ENCODE results near the gene RELT.

Gene RELT

DNA sequence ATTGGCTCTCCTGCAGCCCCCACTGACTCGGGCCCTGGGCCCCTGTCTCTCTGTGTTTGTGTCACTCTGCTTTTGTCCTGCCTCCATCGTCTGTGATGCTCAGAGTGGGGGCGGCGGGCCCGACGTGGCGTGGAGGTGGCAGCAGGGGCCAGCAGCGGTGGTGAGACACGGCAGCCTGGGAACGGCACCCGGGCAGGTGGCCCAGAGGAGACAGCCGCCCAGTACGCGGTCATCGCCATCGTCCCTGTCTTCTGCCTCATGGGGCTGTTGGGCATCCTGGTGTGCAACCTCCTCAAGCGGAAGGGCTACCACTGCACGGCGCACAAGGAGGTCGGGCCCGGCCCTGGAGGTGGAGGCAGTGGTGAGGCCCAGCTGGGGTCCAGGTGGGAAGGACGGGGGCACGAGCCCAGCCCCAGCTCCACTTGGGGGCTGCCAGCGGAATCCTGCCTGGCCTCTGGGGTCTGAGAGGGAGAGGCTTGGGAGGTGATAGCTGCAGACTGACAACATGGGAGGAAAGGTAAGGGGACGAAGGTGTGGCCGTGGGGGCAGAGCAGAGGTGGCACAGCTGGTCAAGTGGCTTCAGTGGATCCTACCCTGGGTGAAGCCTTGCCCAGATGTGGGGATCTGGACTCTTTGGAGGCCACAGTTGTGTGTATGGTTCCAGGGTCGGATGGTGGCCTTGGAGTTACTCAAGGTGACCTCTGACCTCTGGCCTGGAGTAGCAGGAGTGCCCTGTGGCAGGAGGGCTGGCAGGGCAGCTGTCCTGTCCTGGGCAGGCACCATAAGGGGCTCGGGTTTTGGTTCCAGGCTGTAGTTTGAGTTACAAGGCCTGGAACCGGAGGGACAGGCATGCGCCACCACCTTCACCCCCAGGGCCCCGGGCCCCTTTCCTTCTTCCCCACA, 16.2 kb downstream of the RELT start:
- DNase-seq (ENCODE audit: low spot score) = no peak

DNA sequence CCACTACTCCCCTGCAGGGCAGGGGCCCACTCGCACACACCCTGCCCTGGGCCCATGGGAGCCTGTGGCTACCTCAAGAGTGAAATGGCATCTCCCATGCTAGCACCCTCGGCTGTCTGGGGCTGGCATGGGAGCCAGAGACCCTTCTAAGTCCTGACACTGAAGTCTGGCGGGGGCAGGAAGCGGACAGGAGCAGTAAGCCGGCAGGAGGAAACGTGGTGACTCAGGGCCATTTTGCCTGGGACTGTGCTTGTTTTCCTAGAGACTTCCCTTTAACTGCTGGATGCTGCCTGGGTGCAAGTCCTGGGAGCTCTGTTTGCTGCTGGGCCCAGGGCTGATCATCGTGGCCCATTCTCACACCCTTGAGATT, 16.8 kb downstream of the RELT start:
- no peak for DNase-seq (ENCODE audit: low spot score)

- peak; percentile 95 for DNase-seq (ENCODE audit: low spot score)
Measured at GRCh38 chr11:73393479-73394415, 17.5 kb downstream of the RELT start.

GRCh38 chr11:73394416-73395296, 18.5 kb downstream of the RELT start:
- DNase-seq (ENCODE audit: low spot score) = no peak

DNA sequence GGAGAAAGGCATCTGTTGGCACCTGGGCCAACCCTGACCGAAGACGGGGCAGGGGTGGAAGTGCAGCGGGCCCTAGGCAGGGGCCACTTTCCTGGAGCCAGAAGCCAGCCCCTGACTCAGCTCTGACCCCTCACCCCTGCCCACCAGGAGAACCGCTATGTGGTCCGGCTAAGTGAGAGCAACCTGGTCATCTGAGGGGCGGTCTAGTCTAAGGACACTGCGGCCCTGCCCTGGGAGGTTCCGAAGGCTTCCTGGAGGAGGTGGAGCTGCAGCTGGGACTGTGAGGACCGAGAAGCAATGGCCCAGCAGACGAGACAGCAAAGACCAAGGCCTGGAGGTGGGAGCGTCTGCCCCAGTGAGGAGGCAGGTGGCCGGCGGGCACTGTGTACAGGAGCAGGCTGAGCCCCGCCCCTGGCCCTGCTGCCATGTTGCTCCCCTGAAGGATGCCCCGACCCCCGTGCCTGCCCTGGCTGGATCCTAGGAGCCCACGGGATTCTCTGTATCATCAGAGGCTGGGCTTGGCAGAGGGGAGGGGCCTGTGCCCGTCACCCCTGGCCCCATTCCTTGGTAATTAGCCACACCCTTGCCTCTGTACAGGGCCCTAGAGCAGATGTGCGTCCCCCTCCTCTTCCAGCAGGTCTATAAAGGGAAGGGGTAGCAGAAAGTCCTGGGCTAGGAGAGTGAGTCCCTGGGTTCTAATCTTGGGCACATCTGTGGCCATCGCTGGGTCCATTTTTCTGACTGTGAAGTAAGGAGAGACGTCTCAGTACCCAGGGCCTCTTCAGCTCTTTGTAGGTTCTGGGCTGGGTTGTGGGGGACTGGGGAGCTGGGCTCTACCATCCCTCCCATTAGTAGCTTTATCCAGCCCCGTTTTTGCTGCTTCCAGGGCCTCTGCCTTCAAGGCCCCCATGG, 19.4 kb downstream of the RELT start:
- DNase-seq (ENCODE audit: low spot score) = no peak

GRCh38 chr11:73396251-73396930, 20.2 kb downstream of the RELT start:
- DNase-seq (ENCODE audit: low spot score) = no peak

DNA sequence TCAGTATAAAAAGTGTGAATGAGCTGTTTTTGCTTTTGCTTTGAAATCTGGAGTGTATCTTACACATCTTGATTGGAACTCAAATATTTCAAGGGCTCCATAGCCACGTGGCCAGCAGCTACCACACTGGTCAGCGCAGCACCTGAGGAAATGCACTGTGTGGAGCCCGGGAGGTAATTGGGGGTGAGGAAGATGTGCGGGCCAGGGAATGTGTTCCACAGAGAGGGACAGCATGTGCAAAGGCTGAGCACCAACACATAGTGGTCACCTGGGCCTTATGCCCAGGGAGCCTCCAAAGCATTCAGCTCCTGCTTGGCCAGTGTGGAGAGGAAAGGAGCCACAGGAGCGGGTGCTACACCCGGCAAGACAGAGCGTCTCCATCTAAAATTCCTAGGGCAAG, 20.8 kb downstream of the RELT start:
- no peak for DNase-seq (ENCODE audit: low spot score)

- DNase-seq (ENCODE audit: low spot score) = no peak
Measured at GRCh38 chr11:73397468-73398131, 21.4 kb downstream of the RELT start.

- no peak for DNase-seq (ENCODE audit: low spot score)
Measured at GRCh38 chr11:73398132-73398526, 21.9 kb downstream of the RELT start.

GRCh38 chr11:73398721-73399120, 22.5 kb downstream of the RELT start:
- DNase-seq (ENCODE audit: low spot score) = no peak

DNA sequence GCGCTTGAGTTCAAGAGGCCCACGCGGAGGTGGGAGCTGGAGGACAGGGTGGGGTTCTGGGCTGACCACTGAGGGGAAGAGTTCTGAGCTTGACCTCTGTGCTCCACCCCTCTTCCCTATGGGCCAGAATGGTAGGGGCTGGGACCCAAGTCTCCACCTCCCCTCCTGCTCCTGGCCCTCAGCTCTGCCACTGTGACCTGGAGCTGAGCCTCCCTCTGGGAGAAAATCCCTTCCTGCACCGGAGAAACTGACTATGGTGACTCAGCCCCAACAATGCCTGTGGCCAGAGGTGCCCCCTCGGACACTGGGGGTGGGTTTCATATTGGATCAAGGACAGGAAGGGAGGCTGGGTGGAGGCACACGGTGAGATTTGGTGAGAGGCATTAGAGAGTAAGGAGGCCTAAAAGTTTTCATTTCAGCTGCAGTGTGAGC, 23.0 kb downstream of the RELT start:
- no peak for DNase-seq (ENCODE audit: low spot score)

DNA sequence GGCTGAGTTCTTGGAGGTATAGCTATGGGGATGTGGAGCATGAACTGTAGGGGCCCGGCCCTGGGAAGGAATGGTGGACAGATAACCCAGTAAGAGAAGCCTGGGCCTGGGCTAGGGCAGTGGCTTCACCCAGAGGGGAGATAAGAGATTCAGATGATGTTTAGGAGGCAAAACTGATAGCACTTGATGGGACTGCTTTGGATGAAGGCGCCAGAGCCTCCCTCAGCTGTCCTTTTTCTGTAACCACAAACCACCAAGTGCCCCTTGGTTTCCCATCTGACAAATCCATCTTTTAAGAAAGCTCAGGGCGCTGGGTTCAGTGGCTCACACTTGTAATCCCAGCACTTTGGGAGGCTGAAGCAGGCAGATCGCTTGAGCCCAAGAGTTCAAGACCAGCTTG, 23.4 kb downstream of the RELT start:
- DNase-seq (ENCODE audit: low spot score) = no peak

- DNase-seq (ENCODE audit: low spot score) = no peak
Measured at GRCh38 chr11:73400293-73400692, 24.1 kb downstream of the RELT start.

GRCh38 chr11:73401217-73401923, 25.2 kb downstream of the RELT start:
- no peak for DNase-seq (ENCODE audit: low spot score)

DNA sequence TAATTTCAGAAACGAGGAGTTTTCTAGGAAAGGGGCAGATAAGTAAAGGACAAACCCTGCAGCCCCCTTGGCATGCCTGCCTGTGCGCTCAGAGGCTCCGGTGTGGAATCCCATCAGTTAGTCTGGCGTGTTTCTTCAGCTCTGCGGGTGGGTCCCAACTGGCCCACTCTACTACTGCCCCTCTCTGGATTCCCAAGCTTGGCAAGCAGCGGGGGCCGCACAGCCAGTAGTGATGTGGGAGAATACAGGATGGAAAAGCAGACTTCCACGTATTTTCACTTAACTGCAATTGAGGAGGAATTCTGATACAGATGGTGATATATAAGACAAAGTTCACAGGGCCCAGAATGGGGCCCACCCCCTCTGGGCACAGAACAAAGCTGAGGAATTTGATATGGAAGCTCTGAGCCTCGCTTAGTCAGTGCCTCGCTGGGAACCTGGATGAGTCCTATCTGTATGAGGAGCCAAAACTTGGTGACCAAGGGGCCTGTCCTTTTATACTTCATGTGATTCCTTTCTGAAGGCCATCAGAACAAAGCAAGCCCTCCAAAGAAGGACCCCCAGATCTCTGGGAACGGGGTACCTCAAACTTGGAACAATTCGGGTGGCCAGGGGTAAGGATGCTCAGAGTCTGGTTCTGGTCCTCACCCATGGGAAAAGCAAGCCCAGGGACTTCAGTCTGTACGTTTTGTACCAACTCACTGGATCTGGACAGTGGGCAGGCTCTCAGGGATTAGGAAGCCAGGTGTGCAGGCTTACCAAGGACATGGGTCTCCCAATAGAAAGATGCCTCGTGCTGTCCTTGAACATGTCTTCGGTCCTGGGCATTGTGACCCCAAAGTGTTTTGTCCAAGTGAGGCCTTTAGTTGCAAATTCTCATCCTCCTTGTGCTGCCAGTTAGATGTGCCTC, 26.0 kb downstream of the RELT start:
- no peak for DNase-seq (ENCODE audit: low spot score)

DNA sequence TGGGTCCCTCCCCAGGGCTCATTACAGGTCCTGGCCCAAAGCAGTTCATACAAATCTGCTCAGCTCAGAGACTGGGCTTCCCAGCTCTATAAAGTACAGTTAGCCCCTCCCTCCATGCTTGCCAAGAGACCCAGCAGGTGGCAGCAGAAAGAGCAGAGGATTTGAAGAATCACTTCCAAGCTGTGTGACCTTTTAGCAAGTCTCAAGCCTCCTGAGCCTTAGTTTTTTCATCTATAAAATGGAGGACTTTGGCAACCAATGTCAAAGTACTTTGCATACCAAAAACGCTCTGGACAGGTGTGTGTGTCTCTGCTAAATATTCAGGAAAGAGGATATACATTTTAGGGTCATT, 26.6 kb downstream of the RELT start:
- no peak for DNase-seq (ENCODE audit: low spot score)

- no peak for DNase-seq (ENCODE audit: low spot score)
Measured at GRCh38 chr11:73403541-73403940, 27.3 kb downstream of the RELT start.

DNA sequence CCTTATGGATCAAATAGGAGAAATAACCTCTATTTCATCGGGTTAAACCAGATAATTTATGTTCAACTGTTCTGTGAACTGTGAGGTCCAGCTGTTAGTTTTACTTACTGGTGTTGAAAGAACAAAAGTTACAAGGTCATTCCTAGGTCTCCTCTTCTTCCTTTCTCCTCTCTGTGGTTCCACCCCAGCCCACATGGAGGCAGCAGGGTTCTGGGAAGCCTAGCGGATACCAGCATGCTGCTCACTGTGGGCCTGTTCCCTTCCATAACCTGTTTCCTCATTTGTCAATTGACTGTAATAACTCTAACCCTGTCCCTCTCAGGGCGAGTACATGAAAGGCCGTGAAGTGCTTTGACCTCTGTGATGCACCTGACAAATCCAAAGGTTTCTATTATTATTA, 27.8 kb downstream of the RELT start:
- DNase-seq (ENCODE audit: low spot score) = peak; percentile 79

Data from HuH-7.5 (cell line).